Fibroblast of peridontal ligament (primary cell): ENCODE measurements around the gene TSEN54.

Source experiments
- DNase-seq: peaks from one replicate; pipeline ENCODE4 v3.0.0-alpha.2; 2010; ENCODE audit errors: extremely low read depth

TSEN54 gene

GRCh38 chr17:75488693-75489510 lies 27.4 kb upstream of the TSEN54 start:
- DNase-seq: no peak

DNA sequence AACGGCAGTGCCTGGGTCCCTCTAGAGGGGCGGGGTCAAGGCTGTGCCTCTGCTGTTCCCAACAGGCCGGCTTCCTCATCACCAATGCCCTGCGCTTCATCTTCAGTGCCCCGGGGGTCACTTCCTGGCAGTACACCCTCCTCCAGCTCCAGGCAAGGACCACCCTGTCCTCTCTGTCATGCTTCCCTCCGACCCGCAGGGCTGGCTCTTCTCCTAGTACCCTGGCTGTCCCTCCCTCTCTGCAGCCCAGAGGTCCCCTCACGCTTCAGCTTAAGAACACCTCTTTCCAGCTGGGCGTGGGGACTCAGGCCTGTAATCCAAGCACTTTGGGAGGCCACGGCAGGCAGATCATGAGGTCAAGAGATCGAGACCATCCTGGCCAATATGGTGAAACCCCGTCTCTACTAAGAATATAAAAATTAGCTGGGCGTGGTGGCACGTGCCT lies 26.8 kb upstream of the TSEN54 start:
- no peak for DNase-seq

- no peak for DNase-seq
These were observed 26.1 kb upstream of the TSEN54 start for GRCh38 chr17:75490173-75490743.

DNA sequence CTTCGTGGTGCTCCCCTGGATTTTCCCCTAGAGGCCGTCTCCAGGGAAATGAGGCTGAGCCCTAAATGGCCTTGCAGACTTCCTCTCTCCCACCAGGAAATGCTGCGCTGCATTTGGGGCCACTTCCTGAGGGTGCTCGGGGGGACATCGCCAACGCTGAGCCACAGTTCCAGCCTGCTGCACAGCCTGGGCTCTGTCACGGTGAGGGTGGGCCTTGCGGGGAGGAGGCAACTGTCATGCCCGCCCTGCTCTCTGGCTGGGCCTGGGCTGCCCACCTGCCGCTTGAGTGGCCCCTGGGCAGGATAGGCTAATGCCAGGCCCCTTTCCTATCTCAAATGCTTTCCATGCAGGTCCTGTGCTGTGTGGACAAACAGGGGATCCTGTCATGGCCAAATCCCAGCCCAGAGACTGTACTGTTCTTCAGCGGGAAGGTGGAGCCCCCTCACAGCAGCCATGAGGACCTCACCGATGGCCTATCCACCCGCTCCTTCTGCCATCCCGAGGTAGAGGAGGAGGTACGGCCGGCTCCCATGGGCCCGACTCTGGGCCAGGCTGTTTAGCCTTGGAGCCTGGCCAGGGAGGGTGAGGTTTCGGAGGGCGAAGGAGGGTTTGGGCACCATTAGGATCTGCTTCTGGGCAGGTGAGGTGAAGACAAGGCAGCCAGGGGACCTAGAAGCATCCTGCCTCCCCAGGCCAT lies 25.2 kb upstream of the TSEN54 start:
- no peak for DNase-seq

DNA sequence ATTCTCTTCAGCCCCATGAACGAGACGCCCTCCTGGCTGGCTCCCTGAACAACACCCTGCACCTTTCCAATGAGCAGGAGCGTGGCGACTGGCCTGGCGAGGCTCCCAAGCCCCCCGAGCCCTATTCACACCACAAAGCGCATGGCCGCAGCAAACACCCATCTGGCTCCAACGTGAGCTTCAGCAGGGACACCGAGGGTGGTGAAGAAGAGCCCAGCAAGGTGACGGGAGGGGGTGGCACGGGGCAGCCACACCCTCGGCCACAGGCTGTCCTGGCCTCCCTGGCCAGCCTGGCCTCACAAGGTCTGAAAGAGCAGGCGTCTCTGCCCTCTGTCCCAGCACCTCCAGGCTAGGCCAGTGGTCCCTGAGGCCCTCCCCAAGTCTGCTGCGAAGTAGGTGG lies 24.6 kb upstream of the TSEN54 start:
- DNase-seq: no peak

- no peak for DNase-seq
These were observed 23.7 kb upstream of the TSEN54 start for GRCh38 chr17:75492555-75493168.

GRCh38 chr17:75493476-75494129 lies 22.7 kb upstream of the TSEN54 start:
- DNase-seq: no peak

GRCh38 chr17:75494326-75494877 lies 21.9 kb upstream of the TSEN54 start:
- no peak for DNase-seq

- DNase-seq: no peak
These were observed 20.3 kb upstream of the TSEN54 start for GRCh38 chr17:75496005-75496404.

GRCh38 chr17:75498039-75498725 lies 18.1 kb upstream of the TSEN54 start:
- no peak for DNase-seq

DNA sequence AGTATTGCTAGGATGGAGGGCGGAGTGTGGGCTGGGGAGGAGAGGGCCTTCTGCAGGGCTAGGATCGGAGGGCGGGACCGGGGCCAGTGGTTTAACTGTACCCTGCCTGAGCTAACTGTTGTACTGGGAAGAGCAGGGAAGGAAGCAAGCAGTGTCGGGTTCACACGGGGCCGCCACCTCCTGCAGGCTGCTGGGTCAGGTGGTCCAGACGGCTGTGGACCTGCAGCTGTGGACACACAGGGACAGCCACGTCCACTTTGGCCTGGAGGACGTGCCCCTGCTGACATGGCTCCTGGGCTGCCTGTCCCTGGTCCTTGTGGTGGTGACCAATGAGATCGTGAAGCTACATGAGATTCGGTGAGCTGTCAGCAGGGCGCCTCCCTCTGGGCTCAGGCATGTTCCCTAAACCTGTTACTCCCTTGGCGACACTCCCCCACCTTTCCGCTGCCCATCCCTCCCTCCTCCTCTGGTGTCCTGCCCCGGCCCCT lies 17.6 kb upstream of the TSEN54 start:
- no peak for DNase-seq

- DNase-seq: no peak
These were observed 16.9 kb upstream of the TSEN54 start for GRCh38 chr17:75499313-75500022.

GRCh38 chr17:75500419-75501216 lies 15.7 kb upstream of the TSEN54 start:
- no peak for DNase-seq

- no peak for DNase-seq
These were observed 14.8 kb upstream of the TSEN54 start for GRCh38 chr17:75501378-75502071.

GRCh38 chr17:75502072-75502720 lies 14.1 kb upstream of the TSEN54 start:
- no peak for DNase-seq

DNA sequence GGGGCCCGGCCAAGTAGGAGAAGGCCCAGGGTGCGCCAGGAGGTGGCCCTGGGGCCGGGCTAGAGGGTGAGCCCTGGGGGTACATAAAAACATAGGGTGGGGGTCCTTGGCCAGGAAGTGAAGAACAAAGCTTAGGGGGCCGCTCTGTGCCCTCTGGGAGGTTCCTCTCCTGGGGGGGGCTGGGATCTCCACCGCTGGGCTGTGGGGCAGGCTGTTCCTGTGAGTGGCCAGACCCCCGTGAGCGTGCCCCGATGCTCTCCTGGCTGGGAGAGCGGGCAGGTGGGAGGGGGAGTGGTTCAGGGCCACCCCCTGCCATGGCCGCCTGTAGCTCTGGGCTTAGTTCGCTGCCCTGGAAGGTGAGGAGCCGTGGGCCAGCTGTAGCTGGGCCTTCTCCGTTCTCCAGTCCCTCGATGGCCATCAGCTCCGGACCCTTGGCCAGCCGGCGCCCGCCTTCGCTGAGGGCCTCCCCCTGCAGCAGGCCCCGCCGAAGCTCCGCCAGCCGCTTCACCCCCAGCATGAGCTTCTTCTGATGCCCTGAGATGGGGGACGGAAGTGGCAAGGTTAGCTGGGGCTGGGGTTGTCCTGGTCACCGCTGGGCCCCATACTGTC lies 13.5 kb upstream of the TSEN54 start:
- no peak for DNase-seq

DNA sequence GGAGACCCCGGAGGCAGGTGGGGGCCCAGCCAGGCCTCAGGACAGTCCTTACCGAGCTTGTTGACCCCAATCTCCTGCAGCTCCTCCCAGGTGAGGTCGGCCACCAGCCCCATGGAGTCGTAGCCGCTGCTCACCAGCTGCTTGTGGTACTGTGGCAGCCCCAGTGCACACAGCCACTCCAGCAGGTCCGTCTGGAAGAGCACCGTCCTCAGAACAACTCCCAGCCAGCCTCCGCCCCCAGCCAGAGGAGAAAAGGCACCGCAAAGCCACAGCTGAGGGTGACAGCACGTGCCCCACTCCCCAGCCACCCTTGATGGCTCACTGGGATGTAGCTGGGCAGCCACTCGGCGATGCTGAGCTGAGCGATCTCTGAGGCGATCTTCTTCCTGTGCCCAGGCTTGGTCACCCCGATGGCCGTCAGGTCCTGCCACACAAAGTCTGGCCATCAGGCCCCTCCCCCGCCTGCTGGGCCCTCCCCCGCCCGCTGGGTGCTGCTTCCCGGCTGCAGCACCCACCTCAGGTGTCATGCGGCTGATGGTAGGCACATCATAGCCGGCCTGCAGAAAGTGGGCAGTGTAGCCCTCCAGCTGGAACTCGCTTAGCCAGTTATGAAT lies 12.9 kb upstream of the TSEN54 start:
- no peak for DNase-seq
